ENCODE measurements around the gene RNF213. TPM values are rescaled to one million over a fixed set of nuclear protein-coding genes. Genes with fewer than 3 reads are reported as not detected.

The RNF213 gene
- total RNA-seq, 4 donors from 2014 or later = 83.6 to 205 (median 103) TPM

GRCh38 chr17:80371196-80371595 lies 110.5 kb downstream of the RNF213 start:
- DNase-seq (ENCODE audit: low spot score) (no peak), ATAC-seq (ENCODE audit: low FRiP score) (no peak)
- TF ChIP-seq, protein P1, sequence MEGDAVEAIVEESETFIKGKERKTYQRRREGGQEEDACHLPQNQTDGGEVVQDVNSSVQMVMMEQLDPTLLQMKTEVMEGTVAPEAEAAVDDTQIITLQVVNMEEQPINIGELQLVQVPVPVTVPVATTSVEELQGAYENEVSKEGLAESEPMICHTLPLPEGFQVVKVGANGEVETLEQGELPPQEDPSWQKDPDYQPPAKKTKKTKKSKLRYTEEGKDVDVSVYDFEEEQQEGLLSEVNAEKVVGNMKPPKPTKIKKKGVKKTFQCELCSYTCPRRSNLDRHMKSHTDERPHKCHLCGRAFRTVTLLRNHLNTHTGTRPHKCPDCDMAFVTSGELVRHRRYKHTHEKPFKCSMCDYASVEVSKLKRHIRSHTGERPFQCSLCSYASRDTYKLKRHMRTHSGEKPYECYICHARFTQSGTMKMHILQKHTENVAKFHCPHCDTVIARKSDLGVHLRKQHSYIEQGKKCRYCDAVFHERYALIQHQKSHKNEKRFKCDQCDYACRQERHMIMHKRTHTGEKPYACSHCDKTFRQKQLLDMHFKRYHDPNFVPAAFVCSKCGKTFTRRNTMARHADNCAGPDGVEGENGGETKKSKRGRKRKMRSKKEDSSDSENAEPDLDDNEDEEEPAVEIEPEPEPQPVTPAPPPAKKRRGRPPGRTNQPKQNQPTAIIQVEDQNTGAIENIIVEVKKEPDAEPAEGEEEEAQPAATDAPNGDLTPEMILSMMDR (IDR thresholded peaks at IDR 0.05) = no peak

- TF ChIP-seq, protein P1 (IDR thresholded peaks at IDR 0.05) = no peak
- no peak for ATAC-seq (ENCODE audit: low FRiP score)
- no peak for DNase-seq (ENCODE audit: low spot score)
Measured at GRCh38 chr17:80372456-80372855, 111.8 kb downstream of the RNF213 start.

- TF ChIP-seq, protein P1 (IDR thresholded peaks at IDR 0.05) = no peak
- ATAC-seq (ENCODE audit: low FRiP score) (no peak), DNase-seq (ENCODE audit: low spot score) (no peak)
Measured at GRCh38 chr17:80372922-80373570, 112.4 kb downstream of the RNF213 start.

- DNase-seq (ENCODE audit: low spot score) = no peak
- TF ChIP-seq, protein P1 (IDR thresholded peaks at IDR 0.05) = no peak
- no peak for ATAC-seq (ENCODE audit: low FRiP score)
Measured at GRCh38 chr17:80374039-80374731, 113.5 kb downstream of the RNF213 start.

- ATAC-seq (ENCODE audit: low FRiP score) (no peak), DNase-seq (ENCODE audit: low spot score) (no peak)
- TF ChIP-seq, protein P1 (IDR thresholded peaks at IDR 0.05) = no peak
Measured at GRCh38 chr17:80374732-80375585, 114.3 kb downstream of the RNF213 start.

DNA sequence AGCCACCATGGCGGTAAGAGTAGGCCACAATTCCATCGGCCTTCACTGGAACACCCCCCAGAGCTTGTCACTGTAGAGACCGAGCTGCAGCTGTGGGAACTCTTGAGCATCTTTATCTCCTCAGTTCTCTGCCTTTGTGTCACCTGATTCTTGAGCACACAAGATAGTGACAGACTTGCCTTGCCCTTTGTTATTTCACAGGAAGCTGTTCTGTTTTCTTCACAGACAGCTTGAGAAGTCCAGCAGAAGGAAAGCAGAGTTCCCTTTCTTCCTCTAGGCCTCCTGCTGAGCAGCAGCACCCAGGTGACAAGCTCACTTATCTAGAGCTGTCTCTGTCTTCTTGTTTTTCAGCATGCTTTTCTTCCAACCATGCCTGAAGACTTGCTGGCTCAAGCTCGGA lies 115.9 kb downstream of the RNF213 start:
- TF ChIP-seq, protein P1 (IDR thresholded peaks at IDR 0.05) = no peak
- no peak for ATAC-seq (ENCODE audit: low FRiP score)
- no peak for DNase-seq (ENCODE audit: low spot score)

All from omental fat pad (tissue), 4 donors.